ENCODE results near the gene CCKAR. TPM values are rescaled to one million over a fixed set of nuclear protein-coding genes. Genes with fewer than 3 reads are reported as not detected.

Gene CCKAR
- total RNA-seq, 1 donor from 2014 or later: not detected

DNA sequence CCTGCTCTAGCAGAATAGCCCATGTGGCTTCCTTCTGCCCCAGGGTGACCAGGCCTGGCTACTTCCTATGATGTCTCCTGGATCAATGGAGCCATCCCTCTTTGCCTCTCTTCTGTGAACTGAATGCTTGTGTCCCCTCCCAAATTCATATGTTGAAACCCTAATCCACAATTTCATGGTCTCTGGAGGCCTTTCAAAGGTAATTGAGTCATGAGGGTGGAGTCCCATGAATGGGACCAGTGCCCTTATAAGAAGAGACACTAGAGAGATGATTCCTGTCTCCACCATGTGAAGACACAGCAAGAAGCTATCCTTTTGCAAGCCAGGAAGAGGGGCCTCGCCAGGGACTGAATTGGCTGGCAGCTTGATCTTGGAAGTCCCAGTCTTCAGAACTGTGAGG, 18.4 kb downstream of the CCKAR start:
- H3K9me3 Mint-ChIP-seq (ENCODE audit: low read depth): no peaks in the 10 kb centered on the region
- no peak overlapping the region for H3K27ac Mint-ChIP-seq (ENCODE audit: unreplicated experiment)
- peaks cover 3% of the 10 kb centered on the region for H3K27me3 Mint-ChIP-seq (ENCODE audit: low read depth)
- H3K36me3 Mint-ChIP-seq (ENCODE audit: low read depth): no peaks in the 10 kb centered on the region
- no peak overlapping the region for H3K4me3 Mint-ChIP-seq (ENCODE audit: unreplicated experiment)
- TF ChIP-seq, protein P1, sequence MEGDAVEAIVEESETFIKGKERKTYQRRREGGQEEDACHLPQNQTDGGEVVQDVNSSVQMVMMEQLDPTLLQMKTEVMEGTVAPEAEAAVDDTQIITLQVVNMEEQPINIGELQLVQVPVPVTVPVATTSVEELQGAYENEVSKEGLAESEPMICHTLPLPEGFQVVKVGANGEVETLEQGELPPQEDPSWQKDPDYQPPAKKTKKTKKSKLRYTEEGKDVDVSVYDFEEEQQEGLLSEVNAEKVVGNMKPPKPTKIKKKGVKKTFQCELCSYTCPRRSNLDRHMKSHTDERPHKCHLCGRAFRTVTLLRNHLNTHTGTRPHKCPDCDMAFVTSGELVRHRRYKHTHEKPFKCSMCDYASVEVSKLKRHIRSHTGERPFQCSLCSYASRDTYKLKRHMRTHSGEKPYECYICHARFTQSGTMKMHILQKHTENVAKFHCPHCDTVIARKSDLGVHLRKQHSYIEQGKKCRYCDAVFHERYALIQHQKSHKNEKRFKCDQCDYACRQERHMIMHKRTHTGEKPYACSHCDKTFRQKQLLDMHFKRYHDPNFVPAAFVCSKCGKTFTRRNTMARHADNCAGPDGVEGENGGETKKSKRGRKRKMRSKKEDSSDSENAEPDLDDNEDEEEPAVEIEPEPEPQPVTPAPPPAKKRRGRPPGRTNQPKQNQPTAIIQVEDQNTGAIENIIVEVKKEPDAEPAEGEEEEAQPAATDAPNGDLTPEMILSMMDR (IDR thresholded peaks at IDR 0.05): no peak
- DNase-seq (ENCODE audit: low spot score): no peak
- no peaks in the 10 kb centered on the region for H3K4me1 Mint-ChIP-seq (ENCODE audit: low read depth)

DNA sequence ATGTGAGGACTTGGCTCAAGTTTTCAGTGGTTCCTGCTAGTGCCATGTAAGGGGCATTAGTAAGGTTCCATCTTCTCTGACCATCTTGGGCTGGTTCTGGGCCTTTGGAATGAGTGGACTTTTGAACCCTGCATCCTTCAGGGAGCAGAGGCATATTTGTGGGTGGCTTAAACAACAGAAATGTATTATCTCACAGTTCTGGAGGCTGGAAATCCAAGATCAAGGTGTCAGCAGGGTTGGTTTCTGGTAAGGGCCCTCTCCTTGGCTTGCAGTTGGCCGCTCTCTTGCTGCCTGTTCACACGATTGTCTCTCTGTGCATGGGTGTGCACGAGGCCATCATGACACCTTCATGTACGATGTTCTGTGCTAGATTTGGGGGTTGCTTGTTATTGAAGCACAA, 21.3 kb downstream of the CCKAR start:
- Mint-ChIP-seq H3K36me3 (ENCODE audit: low read depth) (no peaks in the 10 kb centered on the region), H3K27me3 (ENCODE audit: low read depth) (peaks cover 3% of the 10 kb centered on the region), H3K4me1 (ENCODE audit: low read depth) (no peaks in the 10 kb centered on the region), H3K9me3 (ENCODE audit: low read depth) (peaks cover 2% of the 10 kb centered on the region), H3K4me3 (ENCODE audit: unreplicated experiment) (no peak overlapping the region), H3K27ac (ENCODE audit: unreplicated experiment) (no peak overlapping the region)
- no peak for DNase-seq (ENCODE audit: low spot score)
- TF ChIP-seq, protein P1 (IDR thresholded peaks at IDR 0.05): no peak

DNA sequence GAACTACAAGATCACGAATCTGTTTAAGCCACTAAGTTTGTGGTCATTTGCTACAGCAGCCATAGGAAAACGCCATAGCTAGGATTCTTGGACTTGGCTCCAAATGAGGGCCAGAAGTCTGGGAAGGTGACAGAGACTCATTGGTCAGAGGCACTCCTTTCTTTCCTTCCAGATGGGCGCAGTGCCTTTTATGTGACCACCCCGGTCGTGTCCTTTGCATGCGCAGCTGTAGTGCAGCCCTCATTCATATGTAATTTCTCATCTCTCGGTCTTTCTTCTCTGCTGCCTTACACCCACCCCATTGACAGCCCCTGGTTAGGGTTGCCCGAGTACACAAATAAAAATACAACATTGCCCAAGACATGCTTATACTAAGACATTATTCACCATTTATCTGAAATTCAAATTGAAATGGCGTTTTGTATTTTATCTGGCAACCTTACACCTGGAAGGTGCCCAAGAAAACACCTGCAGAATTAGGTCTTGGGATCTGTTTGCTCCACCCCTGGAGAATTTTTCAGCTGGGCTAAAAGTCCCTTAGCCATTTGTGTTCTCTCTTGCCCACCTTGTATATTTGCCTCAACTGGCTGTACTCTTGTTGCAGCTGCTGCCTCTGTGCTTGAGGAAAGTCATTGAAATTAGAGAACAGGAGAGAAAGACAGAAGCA, 21.9 kb downstream of the CCKAR start:
- no peak overlapping the region for H3K4me3 Mint-ChIP-seq (ENCODE audit: unreplicated experiment)
- peaks cover 2% of the 10 kb centered on the region for H3K9me3 Mint-ChIP-seq (ENCODE audit: low read depth)
- no peaks in the 10 kb centered on the region for H3K36me3 Mint-ChIP-seq (ENCODE audit: low read depth)
- H3K27ac Mint-ChIP-seq (ENCODE audit: unreplicated experiment): no peak overlapping the region
- peaks cover 3% of the 10 kb centered on the region for H3K27me3 Mint-ChIP-seq (ENCODE audit: low read depth)
- DNase-seq (ENCODE audit: low spot score): no peak
- TF ChIP-seq, protein P1 (IDR thresholded peaks at IDR 0.05): no peak
- no peaks in the 10 kb centered on the region for H3K4me1 Mint-ChIP-seq (ENCODE audit: low read depth)

DNA sequence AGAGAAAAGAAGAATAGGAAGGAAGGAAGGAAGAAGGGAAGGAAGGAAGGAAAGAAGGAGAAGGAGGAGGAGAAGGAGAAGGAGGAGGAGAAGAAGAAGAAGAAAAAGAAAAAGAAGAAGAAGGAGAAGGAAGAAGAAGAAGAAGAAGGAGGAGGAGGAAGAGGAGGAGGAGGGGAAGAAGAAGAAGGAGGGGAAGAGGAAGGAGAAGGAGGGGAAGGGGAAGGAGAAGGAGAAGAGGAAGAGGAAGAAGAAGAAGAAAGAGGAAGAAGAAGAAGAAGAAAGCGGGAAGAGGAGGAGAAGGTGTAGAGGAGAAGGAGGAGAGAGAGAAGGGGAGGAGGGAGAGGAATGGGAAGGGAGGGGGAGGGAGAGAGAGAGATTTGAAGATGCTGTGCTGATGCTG, 22.6 kb downstream of the CCKAR start:
- no peak overlapping the region for H3K4me3 Mint-ChIP-seq (ENCODE audit: unreplicated experiment)
- H3K4me1 Mint-ChIP-seq (ENCODE audit: low read depth): no peaks in the 10 kb centered on the region
- no peak for DNase-seq (ENCODE audit: low spot score)
- TF ChIP-seq, protein P1 (IDR thresholded peaks at IDR 0.05): no peak
- peaks cover 3% of the 10 kb centered on the region for H3K27me3 Mint-ChIP-seq (ENCODE audit: low read depth)
- peaks cover 4% of the 10 kb centered on the region for H3K9me3 Mint-ChIP-seq (ENCODE audit: low read depth)
- H3K27ac Mint-ChIP-seq (ENCODE audit: unreplicated experiment): no peak overlapping the region
- H3K36me3 Mint-ChIP-seq (ENCODE audit: low read depth): no peaks in the 10 kb centered on the region

DNA sequence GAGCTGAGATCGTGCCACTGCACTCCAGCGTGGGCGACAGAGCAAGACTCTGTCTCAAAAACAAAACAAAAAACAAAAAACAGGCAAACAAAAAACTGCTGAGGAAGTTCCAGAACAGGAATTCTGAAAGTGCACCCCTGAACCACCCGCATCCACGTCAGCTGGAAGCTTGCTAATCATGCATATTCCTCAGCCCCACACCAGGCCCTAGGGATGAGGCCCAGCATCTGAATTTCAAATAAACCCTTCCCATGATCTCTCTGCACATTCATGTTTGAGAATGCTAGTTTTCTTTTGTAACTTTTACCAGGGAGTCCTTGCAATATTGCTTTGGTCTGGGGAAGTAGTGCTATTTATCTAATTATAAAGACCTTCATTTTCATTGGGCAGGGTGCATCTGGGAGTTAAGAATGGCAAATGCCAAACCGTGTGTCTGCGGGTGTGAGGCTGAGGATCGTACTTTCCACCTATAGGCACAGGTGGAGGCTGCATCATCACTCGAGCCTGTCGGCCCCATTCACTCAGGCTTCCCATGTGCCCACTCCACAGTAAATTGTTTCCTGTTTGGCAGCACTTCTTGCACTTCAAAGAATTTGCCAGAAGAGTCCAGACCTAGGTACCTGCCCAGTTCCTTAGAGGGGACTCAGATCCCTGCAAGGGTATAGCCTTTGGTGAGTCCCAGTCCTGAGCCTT, 23.6 kb downstream of the CCKAR start:
- Mint-ChIP-seq H3K36me3 (ENCODE audit: low read depth) (no peaks in the 10 kb centered on the region), H3K27ac (ENCODE audit: unreplicated experiment) (no peak overlapping the region), H3K4me3 (ENCODE audit: unreplicated experiment) (no peak overlapping the region), H3K4me1 (ENCODE audit: low read depth) (no peaks in the 10 kb centered on the region), H3K9me3 (ENCODE audit: low read depth) (peaks cover 4% of the 10 kb centered on the region), H3K27me3 (ENCODE audit: low read depth) (peaks cover 3% of the 10 kb centered on the region)
- no peak for DNase-seq (ENCODE audit: low spot score)
- TF ChIP-seq, protein P1 (IDR thresholded peaks at IDR 0.05): no peak

Data from chondrocyte (in vitro differentiated cells).